H1 (cell line): ENCODE data around the gene ABHD1. TPM values are rescaled to one million over a fixed set of nuclear protein-coding genes. Genes with fewer than 3 reads are reported as not detected.

ENCODE experiments used
- CTCF ChIA-PET: fragments of 300-600 bp; sonication (Branson Sonifier 250); formaldehyde crosslinking; loops from one replicate; lab custom pipeline; 2021; ENCODE audit not compliant: partially characterized antibody; lab: Charles Lee
- POLR2A ChIA-PET: fragments of 300-600 bp; sonication (Branson Sonifier 250); formaldehyde crosslinking; loops from one replicate; lab custom pipeline; 2021; ENCODE audit warnings: inconsistent platforms; ENCODE audit not compliant: partially characterized antibody; lab: Charles Lee
- DNase-seq, 2 experiments: peaks; one replicate each; pipeline versions ENCODE4 v3.0.0 to v3.0.0-alpha.2; 2010 to 2022; ENCODE audit warnings: low spot score in 2 of 2, low read depth in 1 of 2, mixed read lengths in 1 of 2
- FAIRE-seq: peaks from 2 replicates; lab custom pipeline; 2011; peaks lifted over from hg19 to GRCh38; lab: Jason Lieb, UNC
- H2AFZ ChIP-seq: 2 replicates; pipeline ENCODE4 v1.8.1; 2012; ENCODE audit warnings: low read length, inconsistent platforms
- H2AK5ac ChIP-seq: 2 replicates; pipeline ENCODE4 v1.6.1; 2013; ENCODE audit warnings: low read depth, low read length
- H2BK120ac ChIP-seq: replicated peaks from 2 replicates; pipeline ENCODE3; 2013; ENCODE audit warnings: low read depth, low read length, inconsistent platforms
- H2BK12ac ChIP-seq: 2 replicates; pipeline ENCODE4 v1.6.1; 2013; ENCODE audit warnings: low read depth, low read length
- H2BK15ac ChIP-seq: 2 replicates; pipeline ENCODE4 v1.6.1; 2013; ENCODE audit warnings: low read length
- H2BK20ac ChIP-seq: 2 replicates; pipeline ENCODE4 v1.6.1; 2013; ENCODE audit warnings: low read length
- H2BK5ac ChIP-seq: 2 replicates; pipeline ENCODE4 v1.6.1; 2013; ENCODE audit warnings: low read depth, low read length
- H3K14ac ChIP-seq: 2 replicates; pipeline ENCODE4 v1.6.1; 2013; ENCODE audit warnings: inconsistent platforms; ENCODE audit not compliant: insufficient read length
- H3K18ac ChIP-seq: 2 replicates; pipeline ENCODE4 v1.6.1; 2013; ENCODE audit warnings: low read length; ENCODE audit errors: extremely low read depth
- H3K23ac ChIP-seq: 2 replicates; pipeline ENCODE4 v1.6.1; 2013; ENCODE audit warnings: inconsistent platforms; ENCODE audit not compliant: insufficient read length
- H3K23me2 ChIP-seq: 2 replicates; pipeline ENCODE4 v1.6.1; 2013; ENCODE audit warnings: low read depth, low read length
- H3K27ac ChIP-seq: 2 replicates; pipeline ENCODE4 v1.6.1; 2011; ENCODE audit warnings: low read depth, low read length, inconsistent platforms
- H3K27me3 ChIP-seq, 4 experiments: replicated peaks in 1 of 4; 1 replicate in 1 of 4; 2 replicates in 3 of 4; pipeline versions ENCODE4 v1.6.1 to v1.8.1; 2011 to 2013; ENCODE audit warnings: low read length in 3 of 4, mild to moderate bottlenecking in 3 of 4, inconsistent platforms in 2 of 4, mixed read lengths in 2 of 4, moderate library complexity in 1 of 4; ENCODE audit not compliant: control insufficient read depth in 3 of 4, insufficient read depth in 3 of 4; ENCODE audit errors: extremely low read depth in 1 of 4
- H3K36me3 ChIP-seq, 4 experiments: 2 replicates each; pipeline versions ENCODE4 v1.6.1 to v1.8.1; 2011 to 2013; ENCODE audit warnings: mild to moderate bottlenecking in 4 of 4, low read length in 3 of 4, moderate library complexity in 2 of 4, control low read depth in 1 of 4, inconsistent platforms in 1 of 4; ENCODE audit not compliant: insufficient read depth in 4 of 4, control insufficient read depth in 2 of 4
- H3K4ac ChIP-seq: replicated peaks from 2 replicates; pipeline ENCODE3; 2013; ENCODE audit warnings: low read length, low read depth, mixed read lengths, inconsistent platforms; ENCODE audit not compliant: insufficient read length
- H3K4me1 ChIP-seq, 4 experiments: replicated peaks in 1 of 4; 1 replicate in 1 of 4; 2 replicates in 3 of 4; pipeline versions ENCODE4 v1.6.1 to v1.8.1; 2011 to 2013; ENCODE audit warnings: low read length in 3 of 4, inconsistent platforms in 2 of 4, mixed read lengths in 1 of 4; ENCODE audit not compliant: insufficient read depth in 4 of 4, control insufficient read depth in 3 of 4
- H3K4me2 ChIP-seq, 2 experiments: 2 replicates each; pipeline versions ENCODE4 v1.6.1 to v1.8.1; 2011 to 2013; ENCODE audit warnings: low read depth in 2 of 2, low read length in 2 of 2, control low read depth in 1 of 2, inconsistent platforms in 1 of 2, mild to moderate bottlenecking in 1 of 2; ENCODE audit not compliant: insufficient read depth in 1 of 2
- H3K4me3 ChIP-seq, 4 experiments: fragments of 200-600, 300-600 bp in 1 of 4; sonication (generic), shearing (Covaris generic), sonication (Bioruptor Twin) in 1 of 4; 2 replicates each; pipeline versions ENCODE4 v1.5.1 to v1.8.1; 2011 to 2016; ENCODE audit warnings: low read length in 4 of 4, low read depth in 3 of 4, control low read depth in 2 of 4, inconsistent platforms in 2 of 4, mild to moderate bottlenecking in 2 of 4, mixed read lengths in 1 of 4, moderate library complexity in 1 of 4; ENCODE audit not compliant: insufficient read depth in 2 of 4; ENCODE audit errors: extremely low read depth in 1 of 4
- H3K56ac ChIP-seq: replicated peaks from 2 replicates; pipeline ENCODE3; 2013; ENCODE audit warnings: low read depth, mild to moderate bottlenecking, mixed read lengths, low read length, inconsistent platforms; ENCODE audit not compliant: insufficient read length
- H3K79me1 ChIP-seq: 2 replicates; pipeline ENCODE4 v1.6.1; 2013; ENCODE audit warnings: low read depth, low read length, control low read depth
- H3K79me2 ChIP-seq, 2 experiments: 2 replicates each; pipeline versions ENCODE4 v1.6.1 to v1.8.1; 2012 to 2013; ENCODE audit warnings: low read length in 2 of 2, mild to moderate bottlenecking in 2 of 2, inconsistent platforms in 1 of 2; ENCODE audit not compliant: insufficient read depth in 2 of 2, control insufficient read depth in 1 of 2
- H3K9ac ChIP-seq, 4 experiments: replicated peaks in 1 of 4; 1 replicate in 1 of 4; 2 replicates in 3 of 4; pipeline versions ENCODE4 v1.6.1 to v1.8.1; 2011 to 2013; ENCODE audit warnings: low read depth in 3 of 4, low read length in 3 of 4, control low read depth in 2 of 4, mild to moderate bottlenecking in 2 of 4, moderate library complexity in 2 of 4, inconsistent platforms in 1 of 4; ENCODE audit errors: extremely low read depth in 1 of 4
- H3K9me3 ChIP-seq, 2 experiments: 2 replicates each; pipeline versions ENCODE4 v1.6.1 to v1.8.1; 2012 to 2013; ENCODE audit warnings: mild to moderate bottlenecking in 2 of 2, moderate library complexity in 2 of 2, control low read depth in 1 of 2, inconsistent platforms in 1 of 2, low read depth in 1 of 2, low read length in 1 of 2, mixed read lengths in 1 of 2; ENCODE audit not compliant: insufficient read depth in 2 of 2
- H4K20me1 ChIP-seq, 2 experiments: replicated peaks in 1 of 2; 2 replicates each; pipeline versions ENCODE3 to v1.8.1; 2011 to 2013; ENCODE audit warnings: inconsistent platforms in 2 of 2, low read length in 2 of 2, mild to moderate bottlenecking in 1 of 2; ENCODE audit not compliant: insufficient read depth in 2 of 2, control insufficient read depth in 1 of 2
- H4K5ac ChIP-seq: 2 replicates; pipeline ENCODE4 v1.6.1; 2013; ENCODE audit warnings: low read length, low read depth, mixed read lengths, inconsistent platforms; ENCODE audit not compliant: insufficient read length
- H4K8ac ChIP-seq: 2 replicates; pipeline ENCODE4 v1.8.0; 2013; ENCODE audit warnings: mild to moderate bottlenecking, moderate library complexity, low read length, inconsistent platforms; ENCODE audit not compliant: insufficient read depth; ENCODE audit errors: extremely low read depth
- H4K91ac ChIP-seq: replicated peaks from 2 replicates; pipeline ENCODE3; 2013; ENCODE audit warnings: low read length, mixed read lengths, inconsistent platforms; ENCODE audit not compliant: insufficient read length
- ASH2L ChIP-seq: fragments of 200-600, 300-600 bp; sonication (generic); IDR thresholded peaks from one replicate; pipeline ENCODE4 v1.7.1; 2017; ENCODE audit warnings: low read length
- CBX5 ChIP-seq: fragments of 300-800, 300-1000 bp; sonication (generic); IDR thresholded peaks from 2 replicates; pipeline ENCODE4 v1.7.1; 2016; ENCODE audit warnings: antibody characterized with exemption, low read length, low read depth
- MAFK ChIP-seq: IDR thresholded peaks from 2 replicates; pipeline ENCODE4 v1.6.1; 2012; ENCODE audit warnings: low read depth, mild to moderate bottlenecking, improper control_type of control experiment, low read length
- RAD21 ChIP-seq, 2 experiments: IDR thresholded peaks in 1 of 2; conservative IDR thresholded peaks in 1 of 2; 2 replicates each; pipeline ENCODE4 v1.6.1; 2011; ENCODE audit warnings: low read depth in 2 of 2, low read length in 2 of 2, improper control_type of control experiment in 1 of 2, inconsistent platforms in 1 of 2, mild to moderate bottlenecking in 1 of 2, moderate library complexity in 1 of 2
- RXRA ChIP-seq: IDR thresholded peaks from 2 replicates; pipeline ENCODE4 v1.6.1; 2011; ENCODE audit warnings: low read depth, mild to moderate bottlenecking, low read length, moderate library complexity; ENCODE audit not compliant: insufficient read depth
- SIX5 ChIP-seq: IDR thresholded peaks from 2 replicates; pipeline ENCODE4 v1.6.1; 2011; ENCODE audit warnings: mild to moderate bottlenecking, low read depth, low read length
- WGBS, 2 experiments: shearing (Covaris generic) in 1 of 2; methylation state at CpG; one replicate each; pipeline versions ENCODE4 v1.1.6 to v1.1.7; 2013 to 2015; ENCODE audit warnings: low lambda C conversion rate in 2 of 2, mixed read lengths in 2 of 2, inconsistent platforms in 1 of 2, low coverage in 1 of 2, missing lambda C conversion rate in 1 of 2; ENCODE audit not compliant: insufficient replicate concordance in 2 of 2, insufficient coverage in 1 of 2, insufficient read length in 1 of 2; ENCODE audit errors: extremely low coverage in 1 of 2, missing lambda C conversion rate in 1 of 2; 5-methylcytosine and 5-hydroxymethylcytosine counted together
- polyA plus RNA-seq, 7 experiments: library from polyadenylated mRNA; depleted of rRNA in 3 of 7; stranded (reverse) in 5 of 7; unstranded in 2 of 7; fragments of >200 nt in 5 of 7; fragments of 200-250 nt in 2 of 7; gene quantifications; 1 replicate in 5 of 7; 2 replicates in 1 of 7; 4 replicates in 1 of 7; pipeline versions ENCODE4 v1.2.1 to v1.2.3, GENCODE V29; 2011 to 2013; ENCODE audit warnings: missing spikeins in 2 of 7, mixed read lengths in 2 of 7
- total RNA-seq: library from RNA; stranded (reverse); fragmentation: NEBNext Ultra II Directional; extraction: Animal tissue kit (Norgen Biotek cat#: 25700); gene quantifications from 2 replicates; pipeline ENCODE4 v1.2.1, GENCODE V29; 2021
- TF ChIP-seq, protein P1 (sequence below), 3 experiments: IDR thresholded peaks; 1 replicate in 2 of 3; 2 replicates in 1 of 3; pipeline versions ENCODE4 v1.5.1 to v1.6.1; 2011; ENCODE audit warnings: low read length in 3 of 3, mild to moderate bottlenecking in 3 of 3, inconsistent platforms in 2 of 3, low read depth in 1 of 3, moderate library complexity in 1 of 3; ENCODE audit not compliant: insufficient read depth in 1 of 3; ENCODE audit errors: control extremely low read depth in 1 of 3

ABHD1 gene
- total and polyA plus RNA-seq, 2 of the 8 experiments (the other 6 are each of a cell fraction or from before 2014, with no cell fraction given): 0.20 to 1.1 TPM

DNA sequence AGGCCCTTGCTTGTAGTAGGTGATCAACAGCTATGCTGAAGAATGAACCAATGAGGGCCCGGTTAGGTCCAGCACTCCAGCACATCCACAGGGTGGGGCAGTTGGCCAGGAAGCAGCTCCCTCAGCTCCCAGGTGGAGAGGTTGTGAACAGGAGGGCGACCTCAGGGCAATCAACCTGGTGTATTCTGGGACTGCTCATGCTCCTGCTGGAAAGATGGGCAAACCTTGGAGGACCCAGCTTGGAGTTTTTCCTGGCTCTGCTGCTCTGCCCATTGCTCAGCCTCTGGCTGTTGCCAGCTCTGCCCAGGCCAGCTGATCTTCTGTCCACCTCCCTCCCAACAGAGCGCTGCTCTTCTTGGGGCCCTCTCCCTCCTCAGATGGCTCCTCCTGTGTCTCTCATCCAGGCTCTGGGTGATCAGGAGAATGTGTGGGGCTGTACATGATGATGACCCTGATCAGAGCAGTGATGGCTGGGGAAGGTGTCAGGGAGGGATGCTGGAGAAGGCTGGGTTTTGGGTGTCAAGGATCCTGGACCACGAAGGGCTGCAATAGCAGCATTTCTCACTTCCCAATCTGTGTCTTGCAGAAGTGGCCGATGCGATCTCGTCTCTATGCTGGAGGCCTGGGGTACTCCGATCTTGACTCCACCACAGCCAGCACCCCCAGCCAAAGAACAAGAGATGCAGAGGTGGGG lies 28.6 kb downstream of the ABHD1 start:
- Histone ChIP-seq H3K27me3 (no peaks in the 10 kb centered on the region), H3K4ac (no peak overlapping the region), H2BK20ac (no peak overlapping the region), H3K9ac (no peak overlapping the region), H3K14ac (no peak overlapping the region), H2BK15ac (no peak overlapping the region), H3K4me2 (no peak overlapping the region), H3K79me1 (no peaks in the 10 kb centered on the region), H4K20me1 (no peaks in the 10 kb centered on the region), H3K18ac (no peak overlapping the region), H4K5ac (no peak overlapping the region), H4K91ac (no peak overlapping the region), H3K4me1 (no peaks in the 10 kb centered on the region; a peak in 1 of 7 replicates), H3K9me3 (no peaks in the 10 kb centered on the region), H2AFZ (no peak overlapping the region), H3K56ac (no peak overlapping the region), H2BK5ac (no peak overlapping the region), H2BK120ac (no peak overlapping the region), H3K23me2 (no peaks in the 10 kb centered on the region), H4K8ac (no peak overlapping the region; the same call in 1 of the 2 replicates), H3K4me3 (no peak overlapping the region), H2AK5ac (no peak overlapping the region), H2BK12ac (no peak overlapping the region), H3K27ac (no peak overlapping the region), H3K36me3 (no peaks in the 10 kb centered on the region), H3K79me2 (no peaks in the 10 kb centered on the region), H3K23ac (no peak overlapping the region)
- DNase-seq: no peak
- TF ChIP-seq ASH2L (no peak), RAD21 (IDR thresholded peaks at IDR 0.05 in 1 of 2, conservative IDR thresholded peaks at IDR 0.05 in 1 of 2; ENCODE audit: low read depth in 2 of 2, low read length in 2 of 2) (peak; percentile 42 to 64), SIX5 (no peak), RXRA (no peak), MAFK (no peak), CBX5 (no peak)
- TF ChIP-seq, protein P1, sequence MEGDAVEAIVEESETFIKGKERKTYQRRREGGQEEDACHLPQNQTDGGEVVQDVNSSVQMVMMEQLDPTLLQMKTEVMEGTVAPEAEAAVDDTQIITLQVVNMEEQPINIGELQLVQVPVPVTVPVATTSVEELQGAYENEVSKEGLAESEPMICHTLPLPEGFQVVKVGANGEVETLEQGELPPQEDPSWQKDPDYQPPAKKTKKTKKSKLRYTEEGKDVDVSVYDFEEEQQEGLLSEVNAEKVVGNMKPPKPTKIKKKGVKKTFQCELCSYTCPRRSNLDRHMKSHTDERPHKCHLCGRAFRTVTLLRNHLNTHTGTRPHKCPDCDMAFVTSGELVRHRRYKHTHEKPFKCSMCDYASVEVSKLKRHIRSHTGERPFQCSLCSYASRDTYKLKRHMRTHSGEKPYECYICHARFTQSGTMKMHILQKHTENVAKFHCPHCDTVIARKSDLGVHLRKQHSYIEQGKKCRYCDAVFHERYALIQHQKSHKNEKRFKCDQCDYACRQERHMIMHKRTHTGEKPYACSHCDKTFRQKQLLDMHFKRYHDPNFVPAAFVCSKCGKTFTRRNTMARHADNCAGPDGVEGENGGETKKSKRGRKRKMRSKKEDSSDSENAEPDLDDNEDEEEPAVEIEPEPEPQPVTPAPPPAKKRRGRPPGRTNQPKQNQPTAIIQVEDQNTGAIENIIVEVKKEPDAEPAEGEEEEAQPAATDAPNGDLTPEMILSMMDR (IDR thresholded peaks at IDR 0.05; ENCODE audit: control extremely low read depth in 1 of 3, insufficient read depth in 1 of 3, low read depth in 1 of 3, low read length in 3 of 3): peak; percentile 6 to 38 (median 36); a peak in 3 of 4 replicates
- WGBS, 2 experiments: 93% methylated on average over 8 of the region's 8 CpGs; no CpG with 5 or more reads in 1 of the 2 experiments
- ChIA-PET POLR2A (interaction anchor here (0.6 to 1.2 kb wide), 5 partner anchors 13 to 79 kb away, joined by 3 to 4 read pairs (median 3); partner anchors contain the start of gene PRR30), CTCF (interaction anchor here (0.6 to 5.6 kb wide), 10 partner anchors 8 to 151 kb away, joined by 3 to 27 read pairs (median 4); partner anchors contain the start of gene TRIM54)
- FAIRE-seq: no peak
